Tongue (tissue), 2 donors: ENCODE measurements around the gene NCMAP. TPM values are rescaled to one million over a fixed set of nuclear protein-coding genes. Genes with fewer than 3 reads are reported as not detected.
A peak's percentile ranks its signal among the peaks of the same experiment; 100 is the strongest.

Experiments
- DNase-seq: peaks from one replicate; pipeline ENCODE4 v3.0.0-alpha.2; 2015
- total RNA-seq: library from RNA; depleted of rRNA; stranded (reverse); fragments of >200 nt; gene quantifications from one replicate; pipeline ENCODE4 v1.2.3, GENCODE V29; 2014

The NCMAP gene
- total RNA-seq, 1 donor from 2014 or later = 2.6 TPM

DNA sequence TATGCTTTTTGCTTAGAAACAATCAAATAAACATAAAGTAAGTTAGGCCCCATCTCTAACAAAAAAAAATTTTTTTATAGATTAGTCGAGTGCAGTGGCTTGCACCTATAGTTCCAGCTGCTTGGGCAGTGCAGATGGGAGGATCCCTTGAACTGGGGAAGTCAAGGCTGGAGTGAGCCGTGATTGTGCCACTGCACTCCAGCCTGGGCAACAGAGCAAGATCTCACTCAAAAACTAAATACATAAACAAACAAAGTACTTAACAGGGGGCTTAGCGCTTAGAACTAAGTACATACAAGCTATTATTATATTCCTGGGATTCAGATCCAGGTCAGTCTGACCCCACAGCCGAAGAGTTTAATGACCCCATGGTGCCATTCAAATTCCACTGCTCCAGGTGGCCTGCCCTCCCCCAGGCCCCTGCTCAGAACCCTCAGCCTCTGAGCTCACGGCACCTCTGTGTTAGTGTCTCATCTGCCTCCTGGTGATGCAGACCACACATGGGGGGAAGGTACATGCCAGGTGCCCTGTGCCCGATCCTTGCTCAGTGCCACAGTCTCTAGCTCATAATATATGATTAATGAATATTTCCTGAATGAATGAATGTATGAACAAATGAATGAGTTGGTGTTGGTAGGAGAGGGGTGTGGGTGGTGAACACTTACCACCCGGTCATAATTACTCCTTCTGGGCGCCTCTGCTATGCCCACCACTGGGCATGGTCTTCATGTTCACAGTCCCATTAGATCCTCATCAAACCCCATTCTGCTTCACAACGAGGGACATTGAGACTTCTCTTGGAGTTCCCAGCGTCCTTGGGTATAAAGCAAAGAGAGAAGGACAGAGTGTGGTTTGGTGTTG is 14.6 kb downstream of the NCMAP start:
- no peak for DNase-seq

DNA sequence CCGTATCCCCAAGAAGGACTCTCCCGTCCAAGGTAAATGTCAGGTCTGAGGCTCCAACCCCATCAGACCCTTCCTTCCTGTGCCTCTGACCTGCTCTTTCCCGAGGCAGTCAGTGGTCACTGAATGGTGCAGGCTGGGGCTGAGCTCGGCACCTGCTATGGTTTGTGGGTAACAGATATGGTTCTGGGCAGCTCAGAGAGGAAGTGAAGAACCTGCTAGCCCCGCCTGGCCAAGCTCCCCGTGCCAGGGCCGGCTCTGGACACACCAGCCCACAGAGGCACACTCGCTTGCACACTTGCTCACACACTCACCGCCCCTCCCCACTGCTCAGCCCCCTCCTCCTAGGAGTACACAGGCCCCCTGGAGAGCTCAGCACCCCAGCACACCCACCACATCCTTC is 16.4 kb downstream of the NCMAP start:
- no peak for DNase-seq

DNA sequence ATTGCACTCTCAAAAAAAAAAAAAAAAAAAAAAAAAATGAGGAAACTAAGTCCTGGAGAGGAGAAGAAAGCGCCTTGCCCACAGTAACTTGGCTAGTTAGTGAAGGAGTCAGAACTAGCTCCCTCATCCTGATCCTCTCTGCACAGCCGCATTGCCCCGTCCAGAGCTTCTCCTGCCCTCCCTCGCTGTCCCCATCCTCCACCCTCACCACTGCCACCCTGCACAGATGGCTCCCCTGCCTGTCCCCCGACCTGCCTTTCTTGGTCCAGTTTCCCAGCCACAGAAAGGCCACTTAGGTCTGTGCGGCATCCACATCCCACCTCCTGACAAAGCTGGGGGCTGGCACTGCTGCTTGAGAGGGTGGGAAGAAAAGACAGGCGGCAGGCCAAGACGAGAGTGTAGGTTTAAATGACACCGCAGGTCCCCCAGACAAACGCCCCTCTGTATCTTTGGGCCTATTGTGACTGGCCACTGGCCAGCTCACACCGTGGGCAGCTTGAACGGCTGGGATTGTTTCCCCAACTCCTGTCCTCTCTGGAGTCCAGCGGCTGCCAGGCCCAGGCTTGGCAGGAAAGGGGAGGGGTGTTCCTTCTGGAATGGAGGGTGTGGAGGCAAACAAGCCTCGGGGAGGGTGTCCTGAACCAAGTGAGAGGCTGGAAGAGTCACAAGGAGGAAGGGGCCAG is 20.2 kb downstream of the NCMAP start:
- peak; percentile 63 for DNase-seq

DNA sequence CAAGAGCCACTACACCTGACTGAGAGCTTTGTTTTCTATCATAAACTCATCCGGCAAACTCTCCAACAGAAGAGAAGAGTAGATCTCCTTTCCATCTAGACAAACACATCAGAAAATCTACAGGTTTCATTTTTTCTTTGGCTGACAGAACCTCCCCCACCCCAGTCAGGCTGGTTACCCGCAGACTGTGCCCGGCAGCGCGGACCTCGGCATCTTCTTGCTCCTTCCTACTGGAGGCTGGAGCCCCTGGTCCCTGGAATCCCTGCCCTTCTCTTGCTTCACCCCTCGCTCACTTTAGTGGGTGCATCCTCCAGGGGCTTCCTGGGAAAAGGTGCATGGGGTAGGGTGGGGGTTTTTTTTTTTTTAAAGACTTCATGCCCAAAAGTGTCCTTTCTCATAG is 23.0 kb downstream of the NCMAP start:
- no peak for DNase-seq

DNA sequence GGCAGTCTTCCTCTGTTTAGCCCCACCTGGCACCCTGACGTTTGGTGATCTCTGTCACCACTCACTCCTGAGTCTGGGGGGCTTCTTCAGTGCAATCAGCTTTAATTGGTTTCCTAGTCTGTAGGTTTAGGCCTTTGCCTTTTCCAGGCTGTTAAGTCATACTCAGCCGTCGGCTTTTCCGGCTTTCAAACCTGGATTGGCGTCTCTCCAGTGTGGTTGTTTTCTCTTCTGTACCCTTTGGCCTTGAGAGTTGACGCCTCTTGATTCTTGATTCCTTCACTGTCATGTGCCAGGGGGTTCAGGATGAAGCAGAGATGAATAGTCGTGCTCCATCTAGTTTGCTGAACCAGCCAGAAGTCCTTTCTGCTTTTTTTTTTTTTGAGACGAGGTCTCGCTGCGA is 24.9 kb downstream of the NCMAP start:
- no peak for DNase-seq

DNA sequence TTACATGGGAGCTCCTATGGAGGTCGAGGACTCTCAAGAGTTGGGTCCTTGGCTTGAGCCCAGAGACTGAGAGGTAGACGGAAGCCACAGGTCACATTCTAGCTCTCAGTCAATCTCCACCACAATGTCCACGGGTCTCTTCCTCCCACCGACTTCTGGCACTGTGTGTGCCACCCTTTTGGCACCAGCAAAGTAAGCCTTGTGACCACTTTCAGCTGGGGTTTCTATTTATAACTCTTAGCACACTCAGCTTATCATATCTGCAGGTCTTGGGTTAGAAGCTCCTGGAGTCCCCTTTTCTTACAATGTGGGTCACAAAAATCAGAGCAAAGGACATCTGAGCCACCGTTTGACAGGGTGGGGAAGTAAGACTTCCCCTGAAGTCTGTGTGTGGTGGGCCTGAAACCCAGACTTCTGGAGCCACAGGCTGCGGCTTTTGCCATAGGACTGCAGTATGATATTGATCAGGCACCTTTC is 28.3 kb downstream of the NCMAP start:
- DNase-seq = no peak

DNA sequence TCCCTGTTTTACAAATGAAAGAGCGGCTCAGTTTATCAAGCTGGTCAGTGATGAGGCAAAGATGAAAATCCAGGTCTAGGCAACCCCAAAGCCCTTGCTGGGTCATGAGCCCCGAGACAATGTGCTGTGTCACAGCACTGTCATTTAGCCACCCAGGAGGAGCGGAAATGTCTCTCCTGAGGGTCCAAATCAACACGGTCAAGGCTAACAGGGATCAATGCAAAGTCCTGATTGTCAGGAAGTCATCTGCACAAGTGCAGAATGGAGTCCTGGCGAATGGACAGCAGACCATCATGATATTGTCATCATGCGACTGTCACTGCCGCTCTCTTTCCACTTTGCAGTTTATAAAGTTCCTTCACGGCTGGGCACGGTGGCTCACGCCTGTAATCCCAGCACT is 30.2 kb downstream of the NCMAP start:
- DNase-seq = no peak

DNA sequence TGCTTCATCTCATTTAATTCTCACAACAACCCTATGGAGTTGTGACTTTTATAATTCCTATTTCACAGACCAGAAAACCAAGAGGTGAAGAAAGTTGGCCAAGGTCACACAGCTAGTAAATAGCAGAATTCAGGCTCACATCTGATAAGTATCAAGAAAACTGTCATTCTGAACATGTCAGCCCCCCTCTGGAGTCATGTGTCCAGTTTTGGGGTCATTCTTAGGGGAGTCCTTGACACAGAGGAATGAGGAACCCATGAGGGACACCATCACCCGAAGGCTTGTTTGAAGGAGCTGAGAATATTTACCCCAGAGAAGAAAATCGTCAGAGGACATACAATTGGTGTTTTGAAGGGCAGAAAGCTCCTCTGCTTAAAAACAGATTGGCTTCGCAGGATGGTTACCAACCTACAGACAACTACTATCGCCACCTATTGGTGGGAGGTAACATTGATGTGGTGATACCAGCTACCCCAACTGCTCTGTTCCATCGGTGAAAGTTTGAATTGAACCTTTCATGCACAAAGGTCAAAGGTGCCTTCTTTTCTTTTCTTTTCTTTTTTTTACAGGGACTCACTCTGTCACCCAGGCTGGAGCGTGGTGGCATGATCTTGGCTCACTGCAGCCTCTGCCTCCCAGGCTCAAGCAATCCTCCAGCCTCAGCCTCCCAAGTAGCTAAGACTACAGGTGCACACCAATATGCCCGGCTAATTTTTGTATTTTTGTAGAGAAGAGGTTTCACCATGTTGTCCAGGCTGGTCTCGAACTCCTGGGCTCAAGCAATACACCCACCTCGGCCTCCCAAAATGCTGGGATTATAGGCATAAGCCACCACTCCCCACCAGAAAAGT is 31.3 kb downstream of the NCMAP start:
- DNase-seq = peak; percentile 55

DNA sequence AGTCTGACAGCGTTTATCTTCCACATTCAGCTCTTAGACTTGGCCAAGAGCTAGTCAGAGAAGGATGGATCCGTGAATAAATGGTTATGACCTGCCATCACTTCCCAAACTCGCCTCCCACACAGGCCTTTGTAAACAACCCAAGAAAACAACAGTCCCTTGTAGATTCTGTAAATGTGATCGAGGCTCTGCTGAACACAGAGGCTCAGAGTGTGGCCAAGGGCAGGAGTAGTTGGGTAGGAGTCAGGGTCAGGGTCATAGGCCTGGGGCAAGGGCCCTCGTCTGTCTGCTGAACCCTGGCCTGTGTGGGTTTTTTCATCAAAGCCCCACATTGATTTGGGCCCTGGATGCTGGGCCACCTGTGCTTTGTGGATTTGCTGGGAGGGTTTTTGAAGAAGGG is 32.7 kb downstream of the NCMAP start:
- no peak for DNase-seq

DNA sequence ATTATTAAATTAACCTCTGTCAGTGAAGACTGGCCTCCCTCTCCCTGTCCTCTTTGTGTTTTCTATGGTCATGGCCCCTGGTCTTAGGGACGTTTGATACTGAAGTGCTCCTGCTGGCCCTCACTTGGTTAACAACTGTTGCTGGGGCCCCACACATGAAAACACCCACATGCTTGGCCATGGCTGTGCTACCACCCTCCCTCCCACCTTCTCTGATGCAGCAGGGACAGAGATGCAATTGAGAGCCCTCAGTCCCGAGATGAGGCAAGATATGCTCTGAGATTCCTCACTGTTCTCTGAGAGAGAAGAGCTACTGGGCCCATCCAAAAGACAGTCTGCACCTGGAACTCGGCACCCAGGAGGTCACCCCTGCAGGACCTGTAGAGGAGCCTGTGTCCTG is 33.3 kb downstream of the NCMAP start:
- DNase-seq = no peak

DNA sequence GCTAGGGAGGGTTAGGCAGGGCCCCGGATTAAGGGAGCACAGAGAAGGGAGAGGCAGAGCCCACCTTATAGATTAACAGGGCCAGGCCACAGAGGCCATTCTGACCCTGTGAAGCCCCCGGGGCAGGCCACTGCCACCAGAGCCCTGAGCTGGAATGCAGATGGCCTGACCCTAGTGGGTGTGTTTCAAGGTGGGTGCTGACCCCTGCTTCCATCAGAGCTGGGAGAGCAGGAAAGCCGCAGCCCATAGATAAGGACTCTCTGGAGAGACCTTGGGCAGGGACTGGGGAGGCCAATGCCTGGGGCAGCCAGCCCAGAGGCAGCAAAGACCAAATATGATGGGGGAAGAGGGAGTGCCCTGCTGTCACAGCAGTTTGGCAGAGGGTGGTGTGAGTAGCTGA is 35.9 kb downstream of the NCMAP start:
- no peak for DNase-seq

DNA sequence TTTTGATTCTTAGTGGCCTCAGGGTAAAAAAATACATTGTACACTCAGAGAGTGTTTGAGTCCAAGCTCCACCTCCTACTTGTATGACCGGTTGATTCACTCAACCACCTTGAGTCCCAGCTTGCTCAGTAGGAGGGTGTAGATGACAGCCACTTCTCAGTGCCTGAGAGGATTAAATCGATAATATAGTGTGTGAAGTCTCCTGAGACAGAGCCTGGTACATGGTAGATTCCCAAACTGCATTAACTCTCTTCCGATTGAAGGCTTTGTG is 38.4 kb downstream of the NCMAP start:
- peak; percentile 22 for DNase-seq

DNA sequence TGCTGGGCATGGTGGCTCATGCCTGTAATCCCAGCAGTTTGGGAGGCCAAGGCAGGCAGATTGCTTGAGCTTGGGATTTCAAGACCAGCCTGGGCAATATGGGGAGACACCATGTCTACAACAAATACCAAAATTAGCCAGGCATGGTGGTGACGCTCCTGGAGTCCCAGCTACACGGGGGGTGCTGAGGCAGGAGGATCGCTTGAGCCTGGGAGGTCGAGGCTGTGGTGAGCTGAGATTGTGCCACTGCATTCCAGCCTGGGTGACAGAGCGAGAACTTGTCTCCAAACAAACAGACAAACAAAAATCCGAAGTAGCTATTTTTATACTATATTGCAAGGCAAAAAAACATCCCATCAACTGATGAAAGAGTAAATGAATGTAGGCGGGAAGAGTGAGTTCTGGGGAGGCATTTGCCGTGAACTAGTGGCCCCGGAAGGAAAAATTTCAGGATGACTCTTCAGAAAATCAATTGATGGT is 40.6 kb downstream of the NCMAP start:
- DNase-seq = no peak

DNA sequence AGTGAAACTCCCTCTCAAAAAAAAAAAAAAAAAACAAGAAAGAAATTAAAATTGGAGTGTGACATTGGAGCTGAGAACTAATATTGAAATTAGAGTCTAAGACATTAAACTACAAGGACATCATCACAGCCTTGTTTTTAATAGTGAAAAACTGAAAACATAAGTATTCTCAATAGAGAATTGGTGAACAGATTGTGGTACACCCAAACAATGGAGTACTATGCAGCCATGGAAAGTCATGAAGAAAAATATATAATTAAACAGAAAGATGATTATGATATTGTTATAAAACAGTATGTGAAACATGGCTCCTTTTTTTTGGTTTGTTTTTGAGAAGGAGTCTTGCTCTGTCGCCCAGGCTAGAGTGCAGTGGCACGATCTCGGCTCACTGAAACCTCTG is 43.4 kb downstream of the NCMAP start:
- DNase-seq = no peak

DNA sequence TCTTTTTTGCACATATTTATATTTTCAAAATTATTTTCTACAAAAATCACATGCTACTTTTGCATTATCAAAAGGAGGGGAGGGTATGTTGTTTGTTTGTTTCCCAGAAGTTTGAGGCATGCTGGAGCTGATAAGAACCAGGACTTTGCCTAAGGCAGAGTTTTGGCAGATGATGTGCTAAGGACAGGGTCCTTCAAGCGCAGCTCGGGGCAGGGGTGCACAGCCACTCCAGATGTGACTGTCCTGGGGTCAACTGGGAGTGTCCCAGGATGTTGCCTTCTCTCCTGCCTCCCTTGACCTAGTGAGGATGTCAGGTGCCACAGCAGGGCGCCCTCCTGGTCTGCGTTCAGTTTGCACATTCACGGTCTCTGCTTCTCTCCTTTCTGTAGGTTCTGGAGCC is 44.7 kb downstream of the NCMAP start:
- no peak for DNase-seq

DNA sequence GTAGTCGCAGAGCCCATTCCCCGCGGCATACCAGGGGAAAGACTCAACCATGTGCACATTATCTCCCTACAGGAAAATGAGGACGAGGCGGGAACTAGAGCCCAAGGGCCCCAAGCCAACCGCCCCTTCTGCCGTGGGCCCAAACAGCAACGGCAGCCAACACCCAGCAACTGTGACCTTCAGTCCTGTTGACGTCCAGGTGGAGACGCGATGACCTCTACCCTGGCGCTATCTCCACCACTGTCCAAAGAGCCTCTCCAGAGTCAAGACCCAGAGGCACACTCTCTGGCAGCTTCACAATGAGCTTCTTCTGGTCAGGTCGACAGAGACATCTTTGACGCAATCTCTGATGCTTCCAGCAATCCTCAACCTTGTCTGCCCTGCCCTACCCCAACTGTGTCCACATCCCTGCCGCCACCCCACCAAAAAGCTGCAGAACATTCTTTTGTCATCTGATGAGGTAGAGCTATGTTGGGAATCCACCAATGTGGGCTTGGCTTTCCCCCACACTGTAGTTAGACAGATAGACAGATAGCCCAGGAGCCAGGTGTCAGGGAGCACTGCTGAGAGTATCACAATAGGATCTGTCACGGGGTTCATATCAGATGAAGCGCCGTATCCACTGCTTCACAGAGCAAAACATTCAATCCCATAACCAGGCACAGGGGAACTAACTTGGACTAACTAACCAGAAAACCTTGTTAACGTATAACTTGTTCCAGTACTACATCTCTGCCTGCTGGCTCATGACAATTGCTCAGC is 49.8 kb downstream of the NCMAP start:
- DNase-seq = no peak

DNA sequence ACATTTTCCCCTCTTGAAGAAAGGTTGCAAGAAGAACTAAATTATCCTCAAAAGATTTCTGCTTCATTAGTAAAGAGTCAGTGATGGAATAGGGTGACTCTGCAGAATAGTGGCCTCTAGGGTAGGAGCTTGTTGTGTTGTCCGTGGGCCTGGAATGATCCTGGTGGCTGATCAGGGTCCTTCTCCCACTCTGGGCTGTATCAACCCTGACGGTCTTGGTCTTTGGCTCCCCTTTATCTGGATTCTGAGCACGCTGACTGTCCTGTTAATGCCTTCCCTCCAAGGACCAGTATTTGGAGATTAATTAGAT is 50.4 kb downstream of the NCMAP start:
- no peak for DNase-seq

DNA sequence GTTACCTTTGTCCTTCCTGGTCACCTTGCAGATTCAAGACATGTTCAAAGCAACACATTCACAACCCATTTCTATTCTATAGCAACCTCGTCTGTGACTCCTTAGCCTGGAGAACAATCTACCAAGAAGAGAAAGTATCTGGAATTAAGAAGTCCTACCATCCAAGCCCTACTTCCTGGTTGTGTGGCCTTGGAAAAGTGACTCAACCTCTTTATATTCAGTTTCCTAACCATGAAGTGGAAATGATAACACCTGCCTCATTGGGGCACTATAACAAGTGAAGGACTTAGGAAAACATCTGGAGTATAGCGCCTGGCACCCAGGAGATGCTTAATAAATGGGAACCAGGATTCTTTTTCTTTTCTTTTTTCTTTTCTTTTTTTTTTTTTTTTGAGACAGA is 50.7 kb downstream of the NCMAP start:
- DNase-seq = no peak

DNA sequence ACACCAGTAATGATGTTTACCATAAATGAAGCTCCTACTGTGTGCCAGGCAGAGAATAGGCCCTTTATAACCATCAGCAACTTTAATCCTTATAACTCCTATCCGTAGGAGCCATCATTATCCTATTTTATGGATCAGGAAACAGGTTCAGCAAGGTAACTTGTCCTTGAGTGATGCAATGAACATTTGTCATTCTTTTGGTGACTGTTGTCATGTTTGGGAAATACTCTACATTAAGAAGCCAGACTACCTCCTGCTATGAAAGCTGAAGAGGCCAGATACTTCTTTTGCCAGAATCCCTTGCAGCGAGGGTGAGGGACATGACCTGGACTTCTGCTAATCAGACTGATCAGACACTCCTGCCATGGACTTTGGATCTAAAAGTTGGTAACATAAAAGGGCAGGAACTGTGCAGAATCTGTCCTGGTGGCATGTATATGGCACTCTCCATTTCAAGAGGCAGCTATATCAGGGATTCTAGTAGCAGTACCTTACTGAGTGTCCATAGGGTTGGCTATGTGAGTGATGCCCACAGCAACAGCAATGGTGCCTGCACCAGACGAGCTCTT is 54.1 kb downstream of the NCMAP start:
- DNase-seq = no peak

DNA sequence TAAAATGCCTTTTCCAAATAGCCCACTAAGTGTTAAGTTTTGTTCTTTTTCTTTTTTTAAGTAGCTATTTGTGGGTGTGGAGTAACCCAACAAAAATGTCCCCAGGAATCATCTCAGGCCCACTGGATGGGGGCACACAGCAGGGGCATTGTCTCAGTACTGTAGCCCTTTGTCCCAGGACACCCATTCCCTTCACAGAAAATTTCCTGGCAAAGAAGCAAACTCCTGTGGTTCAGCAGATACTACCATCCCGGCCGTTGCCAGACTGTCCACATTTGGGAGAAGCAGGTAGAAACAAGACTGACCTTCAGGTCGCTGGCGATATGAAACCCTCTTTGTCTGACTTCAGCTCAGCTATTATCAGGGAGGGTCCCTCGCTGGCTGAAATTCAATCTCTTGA is 63.5 kb downstream of the NCMAP start:
- DNase-seq = peak; percentile 20

DNA sequence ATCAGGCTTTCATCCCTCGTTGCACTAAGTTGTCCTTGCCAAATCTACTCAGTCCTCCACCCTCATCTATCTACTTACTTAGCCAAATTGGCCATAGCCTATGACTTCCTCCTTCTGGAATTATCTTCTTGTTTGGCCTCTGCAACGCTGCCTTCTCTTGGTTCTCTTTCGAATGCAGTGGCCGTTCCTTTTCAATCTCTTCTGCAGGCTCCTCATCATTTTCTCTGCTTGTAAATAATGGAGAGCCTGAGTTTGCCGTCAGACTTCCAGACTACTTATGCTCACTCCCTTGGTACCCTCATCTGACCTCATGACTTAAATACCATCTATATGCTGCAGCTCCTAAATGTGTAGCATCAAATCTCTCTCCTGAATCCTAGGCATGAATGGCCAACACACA is 64.8 kb downstream of the NCMAP start:
- DNase-seq = no peak

DNA sequence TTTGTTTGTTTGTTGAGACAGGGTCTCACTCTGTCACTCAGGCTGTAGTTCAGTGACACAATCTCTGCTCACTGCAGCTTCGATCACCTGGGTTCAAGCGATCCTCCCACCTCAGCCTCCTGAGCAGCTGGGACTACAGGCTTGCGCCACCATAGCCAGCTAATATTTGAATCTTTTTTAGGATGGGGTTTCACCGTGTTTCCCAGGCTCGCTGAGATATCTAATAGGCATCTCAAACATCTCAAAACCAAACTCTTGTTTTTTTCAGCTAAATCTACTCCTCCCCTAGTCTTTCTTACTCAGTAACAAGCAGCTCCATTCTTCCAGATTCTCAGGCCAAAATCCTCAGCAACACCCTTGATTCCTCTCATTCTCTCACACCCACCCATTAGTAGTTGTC is 65.2 kb downstream of the NCMAP start:
- no peak for DNase-seq
